DMS79 (cell line): ENCODE results near the gene GAPDH.
A peak's percentile ranks its signal among the peaks of the same experiment; 100 is the strongest.
"Not testable (repeated sequence)": the region's sequence is repeated elsewhere in the genome, so short reads cannot be mapped to it uniquely, and the experiment has no call there.

ENCODE experiments used
- DNase-seq: peaks from one replicate; lab custom pipeline; 2025; lab: John Stamatoyannopoulos, UW

Gene GAPDH

DNA sequence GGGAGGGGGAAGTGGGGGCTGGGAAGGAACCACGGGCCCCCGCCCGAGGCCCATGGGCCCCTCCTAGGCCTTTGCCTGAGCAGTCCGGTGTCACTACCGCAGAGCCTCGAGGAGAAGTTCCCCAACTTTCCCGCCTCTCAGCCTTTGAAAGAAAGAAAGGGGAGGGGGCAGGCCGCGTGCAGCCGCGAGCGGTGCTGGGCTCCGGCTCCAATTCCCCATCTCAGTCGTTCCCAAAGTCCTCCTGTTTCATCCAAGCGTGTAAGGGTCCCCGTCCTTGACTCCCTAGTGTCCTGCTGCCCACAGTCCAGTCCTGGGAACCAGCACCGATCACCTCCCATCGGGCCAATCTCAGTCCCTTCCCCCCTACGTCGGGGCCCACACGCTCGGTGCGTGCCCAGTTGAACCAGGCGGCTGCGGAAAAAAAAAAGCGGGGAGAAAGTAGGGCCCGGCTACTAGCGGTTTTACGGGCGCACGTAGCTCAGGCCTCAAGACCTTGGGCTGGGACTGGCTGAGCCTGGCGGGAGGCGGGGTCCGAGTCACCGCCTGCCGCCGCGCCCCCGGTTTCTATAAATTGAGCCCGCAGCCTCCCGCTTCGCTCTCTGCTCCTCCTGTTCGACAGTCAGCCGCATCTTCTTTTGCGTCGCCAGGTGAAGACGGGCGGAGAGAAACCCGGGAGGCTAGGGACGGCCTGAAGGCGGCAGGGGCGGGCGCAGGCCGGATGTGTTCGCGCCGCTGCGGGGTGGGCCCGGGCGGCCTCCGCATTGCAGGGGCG lies at the start of gene GAPDH:
Gene GAPDH (plus strand): TSS at position 595 of the 772 bp plus-strand sequence. CDS start 316 bp downstream, outside the sequence.
- DNase-seq, result peak; percentile 97

DNA sequence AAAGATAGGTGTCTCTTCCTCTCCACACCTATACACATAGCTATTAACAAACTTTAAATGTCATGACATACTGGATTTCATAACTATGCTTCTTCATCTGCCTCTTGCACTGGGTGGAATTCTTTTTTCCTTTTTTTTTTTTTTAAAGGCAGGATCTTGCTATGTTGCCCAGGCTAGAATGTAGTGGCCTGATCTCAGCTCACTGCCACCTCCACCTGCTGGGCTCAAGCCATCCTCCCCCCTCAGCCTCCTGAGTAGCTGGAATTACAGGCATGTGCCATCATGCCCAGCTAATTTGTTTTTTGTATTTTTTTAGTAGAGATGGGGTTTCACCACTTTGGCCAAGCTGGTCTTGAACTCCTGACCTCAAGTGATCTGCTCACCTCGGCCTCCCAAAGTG lies 46.1 kb upstream of the GAPDH start:
- no peak for DNase-seq

DNA sequence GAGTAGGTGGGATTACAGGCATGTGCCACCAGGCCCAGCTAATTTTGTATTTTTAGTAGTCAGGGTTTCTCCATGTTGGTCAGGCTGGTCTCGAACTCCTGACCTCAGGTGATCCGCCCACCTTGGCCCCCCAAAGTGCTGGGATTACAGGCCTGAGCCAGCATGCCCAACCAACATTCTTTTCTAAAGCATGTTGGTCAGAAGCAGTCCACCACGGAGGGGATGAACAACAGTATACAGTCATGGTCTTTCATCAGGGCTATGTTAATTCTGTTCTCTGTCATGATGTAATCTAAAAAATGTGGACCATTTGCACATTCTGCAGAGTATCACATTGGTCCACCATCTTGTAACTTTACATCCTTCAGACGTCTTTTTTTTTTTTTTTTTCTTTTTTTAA lies 44.9 kb upstream of the GAPDH start:
- no peak for DNase-seq

DNA sequence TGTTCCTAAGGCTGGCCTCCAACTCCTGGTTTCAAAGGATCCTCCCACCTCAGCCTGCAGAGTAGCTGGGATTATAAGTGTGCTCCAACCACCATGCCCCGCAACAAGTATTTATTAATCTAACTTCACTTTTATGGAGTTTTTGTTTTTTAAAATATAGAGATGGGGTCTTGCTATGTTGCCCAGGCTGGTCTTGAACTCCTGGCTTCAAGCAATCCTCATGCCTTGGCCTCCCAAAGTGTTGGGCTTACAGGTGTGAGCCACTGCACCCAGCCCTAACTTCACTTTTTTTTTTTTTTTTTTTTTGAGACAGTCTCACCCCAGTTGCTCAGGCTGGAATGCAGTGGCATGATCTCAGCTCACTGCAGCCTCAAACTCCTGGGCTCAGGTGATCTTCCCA lies 43.6 kb upstream of the GAPDH start:
- DNase-seq, result not testable (repeated sequence)

DNA sequence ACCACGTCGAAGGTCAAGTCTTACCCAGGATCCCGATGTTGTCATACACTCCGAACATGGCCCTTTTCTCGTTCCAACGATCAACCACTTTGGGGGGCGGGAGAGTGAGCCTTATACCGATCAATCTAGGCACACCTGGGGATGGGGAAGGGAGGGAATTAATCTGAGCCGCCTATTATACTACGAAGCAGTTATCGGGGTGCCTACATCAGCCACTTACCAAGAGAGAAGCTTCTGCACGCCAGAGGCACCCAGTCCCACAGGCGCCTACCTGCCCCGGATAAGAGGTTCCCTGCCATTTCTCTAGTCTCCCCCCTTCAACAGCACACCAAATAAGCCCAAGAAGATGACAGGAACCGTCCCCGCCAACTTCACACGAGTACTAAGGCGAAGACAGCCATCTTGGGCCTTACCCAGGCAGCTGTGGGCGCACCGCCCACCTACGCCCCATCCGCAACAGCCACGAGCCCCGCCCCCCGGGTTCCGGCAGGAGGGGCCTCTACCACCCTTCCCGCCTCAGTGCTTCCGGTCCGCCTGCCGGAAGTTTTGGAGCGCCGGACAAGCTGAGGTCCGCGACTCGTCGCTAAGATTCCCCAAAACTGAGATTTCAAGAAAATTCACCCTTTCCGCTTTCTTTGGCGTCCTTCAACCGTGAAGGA lies 41.4 kb upstream of the GAPDH start, which contains the start of gene MRPL51:
Gene MRPL51 (minus strand): TSS at position 425 of the 659 bp plus-strand sequence. CDS start 126 bp downstream, at position 299.
- DNase-seq, result peak; percentile 90

DNA sequence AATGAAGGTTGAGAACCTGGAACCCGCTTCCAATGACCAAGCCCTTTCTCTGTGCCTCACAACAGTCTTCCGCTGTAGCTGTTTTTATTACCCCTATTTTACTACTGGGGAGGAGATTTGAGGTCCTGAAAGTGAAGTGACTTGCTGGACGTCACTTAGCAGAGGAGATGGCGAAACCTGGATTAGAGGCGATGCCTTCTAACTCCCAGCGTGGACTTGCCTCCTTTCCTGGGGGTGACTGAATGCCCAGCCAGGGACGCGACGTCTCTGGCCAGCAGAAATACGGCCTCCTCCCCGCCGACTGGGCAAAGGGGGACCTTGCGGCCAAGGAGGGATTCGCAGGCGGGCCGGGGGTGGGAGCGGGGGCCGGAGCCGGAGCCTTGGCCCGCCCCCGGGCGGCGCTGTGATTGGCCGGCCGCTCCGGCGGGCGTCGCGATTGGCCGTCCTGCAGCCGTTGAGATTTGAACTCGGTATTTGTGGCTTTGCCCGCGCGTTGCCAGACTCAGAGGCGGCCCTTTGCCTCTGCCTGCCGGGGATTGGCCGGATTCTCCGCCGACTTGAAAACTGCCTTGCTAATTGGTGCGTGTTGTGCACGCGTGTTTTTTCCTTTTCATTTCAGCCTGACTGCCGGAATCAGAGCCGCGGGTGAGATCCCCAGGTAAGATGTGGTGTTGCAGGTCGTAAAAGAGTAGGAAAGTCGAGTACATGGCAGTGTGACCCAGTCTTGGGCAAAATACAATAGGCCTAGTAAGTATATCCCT lies 40.6 kb upstream of the GAPDH start, which contains the start of gene NCAPD2:
Gene NCAPD2 (plus strand): TSS at position 606 of the 761 bp plus-strand sequence. CDS start 997 bp downstream, outside the sequence.
- peak; percentile 96 for DNase-seq

DNA sequence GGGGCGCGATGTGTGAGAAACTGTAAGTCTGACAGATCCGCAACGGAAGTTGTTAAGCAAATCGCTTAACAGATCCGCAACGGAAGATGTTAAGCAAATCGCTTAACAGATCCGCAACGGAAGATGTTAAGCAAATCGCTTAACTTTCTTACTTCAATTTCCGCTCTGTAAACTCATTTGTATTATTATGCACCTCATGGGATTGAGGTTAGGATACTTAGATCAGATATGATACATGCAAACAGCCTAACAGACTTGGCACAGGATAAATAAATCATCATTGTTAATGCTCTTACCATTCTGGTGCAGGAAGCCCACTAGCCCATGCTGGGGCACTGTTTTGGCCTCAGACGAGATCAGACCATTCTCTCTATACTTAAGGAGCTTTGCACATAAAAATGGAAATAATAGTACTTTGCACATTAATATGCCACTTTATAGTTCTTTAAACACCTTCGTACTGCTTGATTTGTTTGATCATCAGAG lies 40.0 kb upstream of the GAPDH start:
- DNase-seq, result no peak

DNA sequence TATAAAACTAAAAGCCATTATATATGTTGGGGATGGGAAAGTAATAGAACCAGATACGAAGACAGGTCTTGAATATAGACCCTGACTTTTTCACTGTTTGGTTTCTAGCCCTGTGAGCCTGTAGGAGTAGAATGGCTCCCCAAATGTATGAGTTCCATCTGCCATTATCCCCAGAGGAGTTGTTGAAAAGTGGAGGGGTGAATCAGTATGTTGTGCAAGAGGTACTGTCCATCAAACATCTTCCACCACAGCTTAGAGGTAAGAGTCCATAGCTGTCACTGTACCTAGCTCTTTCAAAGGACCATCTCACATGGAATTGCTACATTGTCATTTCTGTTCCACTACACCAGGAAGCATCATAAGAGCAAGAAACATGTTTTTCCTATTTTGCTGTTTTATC lies 39.3 kb upstream of the GAPDH start:
- DNase-seq, result no peak

DNA sequence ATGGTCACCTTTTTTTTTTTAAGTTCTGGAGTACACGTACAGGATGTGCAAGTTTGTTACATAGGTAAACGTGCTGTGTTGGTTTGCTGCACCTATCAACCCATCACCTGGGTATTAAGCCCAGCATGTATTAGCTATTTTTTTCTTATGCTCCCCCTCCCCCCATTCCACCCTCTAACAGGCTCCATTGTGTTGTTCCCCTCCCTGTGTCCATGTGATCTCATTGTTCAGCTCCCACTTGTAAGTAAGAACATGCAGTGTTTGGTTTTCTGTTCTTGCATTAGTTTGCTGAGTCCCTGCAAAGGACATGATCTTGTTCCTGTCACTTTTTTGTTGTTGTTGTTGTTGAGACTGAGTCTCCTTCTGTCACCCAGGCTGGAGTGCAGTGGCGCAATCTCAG lies 37.0 kb upstream of the GAPDH start:
- not testable (repeated sequence) for DNase-seq

DNA sequence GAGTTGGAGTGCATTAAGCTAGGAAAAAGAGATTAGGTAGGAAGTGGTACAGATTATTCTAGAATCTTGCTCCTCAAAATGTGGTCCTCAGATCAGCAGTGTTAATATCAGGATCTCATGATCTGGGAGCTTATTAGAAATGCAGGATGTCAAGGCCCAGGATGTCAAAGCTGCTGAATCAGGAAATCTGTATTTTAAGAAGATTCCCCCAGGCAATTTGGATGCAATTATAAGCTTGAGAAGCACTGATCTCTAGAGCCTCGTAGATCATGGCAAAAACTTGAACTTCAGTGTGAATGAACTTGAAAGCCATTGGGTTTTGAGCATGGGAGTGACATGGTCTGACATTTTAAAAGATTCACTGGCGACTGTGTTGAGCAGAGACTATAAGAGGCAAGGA lies 33.9 kb upstream of the GAPDH start:
- no peak for DNase-seq

DNA sequence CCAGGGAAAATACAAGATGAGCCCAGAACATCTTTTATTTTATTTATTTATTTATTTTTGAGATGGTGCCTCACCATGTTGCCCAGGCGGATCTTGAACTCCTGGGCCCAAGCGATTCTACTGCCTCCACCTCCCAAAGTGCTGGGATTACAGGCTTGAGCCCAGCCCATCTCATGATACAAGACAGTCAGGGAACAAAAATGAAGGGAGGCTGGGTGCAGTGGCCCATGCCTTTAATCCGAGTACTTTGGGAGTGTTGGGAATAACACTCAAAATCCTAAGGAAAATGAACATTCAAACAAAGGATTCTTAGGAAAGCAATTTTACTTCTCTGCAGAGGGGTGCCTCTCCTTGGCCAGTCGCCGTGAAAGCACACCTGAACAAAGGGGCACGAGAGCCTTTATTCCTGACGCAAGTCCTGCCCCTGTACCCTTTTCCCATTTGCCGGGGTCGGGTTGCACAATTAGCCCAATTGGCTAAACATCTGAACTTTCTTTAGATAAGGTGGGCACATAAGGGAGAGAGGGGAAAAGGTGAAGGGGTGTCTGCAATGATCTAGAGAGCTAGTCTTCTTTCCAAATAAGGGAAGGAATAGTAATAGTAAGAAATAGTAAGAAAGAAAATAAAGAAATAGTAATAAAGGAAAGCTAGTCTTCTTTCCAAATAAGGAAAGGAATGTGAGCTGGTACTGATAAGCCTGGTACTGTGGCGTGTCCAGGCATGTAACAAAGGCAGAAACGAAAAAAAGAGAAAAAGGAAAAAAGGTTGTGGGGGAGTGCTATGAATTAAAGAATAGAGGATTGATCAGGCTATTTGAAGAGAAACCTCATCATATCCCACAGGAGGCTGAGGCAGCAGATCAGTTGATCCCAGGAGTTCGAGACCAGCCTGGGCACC lies 27.0 kb upstream of the GAPDH start:
- DNase-seq, result no peak

DNA sequence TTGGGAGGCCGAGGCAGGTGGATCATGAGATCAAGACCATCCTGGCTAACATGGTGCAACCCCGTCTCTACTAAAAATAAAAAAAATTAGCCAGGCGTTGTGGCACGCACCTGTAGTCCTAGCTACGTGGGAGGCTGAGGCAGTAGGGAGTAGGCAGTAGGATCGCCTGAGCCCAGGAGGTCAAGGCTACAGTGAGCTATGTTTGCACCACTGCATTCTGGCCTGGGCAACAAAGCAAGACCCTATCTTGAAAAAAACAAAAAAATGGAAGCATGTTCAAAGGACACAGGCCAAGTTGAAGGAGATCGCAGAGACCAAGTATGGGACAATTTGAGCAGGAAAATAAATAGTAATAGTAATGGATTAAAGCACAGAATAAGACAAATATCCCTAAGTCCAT lies 26.2 kb upstream of the GAPDH start:
- DNase-seq, result no peak

DNA sequence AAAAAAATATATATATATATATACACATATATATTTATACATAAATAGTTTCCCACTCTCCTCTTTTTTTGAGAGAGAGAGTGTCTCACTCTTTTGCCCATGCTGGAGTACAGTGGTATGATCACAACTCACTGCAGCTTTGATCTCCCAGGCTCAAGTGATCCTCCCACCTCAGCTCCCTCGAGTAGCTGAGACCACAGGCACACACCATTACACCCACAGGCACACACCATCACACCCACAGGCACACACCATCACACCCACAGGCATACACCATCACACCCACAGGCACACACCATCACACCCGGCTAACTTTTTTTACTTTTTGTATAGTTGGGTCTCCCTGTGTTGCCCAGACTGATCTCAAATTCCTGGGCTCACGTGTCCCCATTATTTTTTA lies 14.1 kb upstream of the GAPDH start:
- DNase-seq, result no peak

DNA sequence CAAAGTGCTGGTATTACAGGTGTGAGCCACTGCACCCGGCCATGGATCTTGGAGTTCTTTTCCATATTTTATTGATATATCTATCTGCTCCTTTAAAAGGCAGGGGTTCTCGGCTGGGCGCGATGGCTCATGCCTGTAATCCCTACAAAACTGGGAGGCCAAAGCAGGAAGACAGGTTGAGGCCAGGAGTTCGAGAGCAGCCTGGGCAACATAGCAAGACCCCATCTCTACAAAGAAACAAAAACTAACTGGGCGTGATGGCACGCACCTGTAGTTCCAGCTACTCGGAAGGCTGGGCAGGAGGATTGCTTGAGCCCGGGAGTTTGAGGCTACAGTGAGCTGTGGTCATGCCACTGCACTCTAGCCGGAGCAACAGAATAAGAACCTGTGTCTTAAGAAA lies 12.1 kb upstream of the GAPDH start:
- no peak for DNase-seq

DNA sequence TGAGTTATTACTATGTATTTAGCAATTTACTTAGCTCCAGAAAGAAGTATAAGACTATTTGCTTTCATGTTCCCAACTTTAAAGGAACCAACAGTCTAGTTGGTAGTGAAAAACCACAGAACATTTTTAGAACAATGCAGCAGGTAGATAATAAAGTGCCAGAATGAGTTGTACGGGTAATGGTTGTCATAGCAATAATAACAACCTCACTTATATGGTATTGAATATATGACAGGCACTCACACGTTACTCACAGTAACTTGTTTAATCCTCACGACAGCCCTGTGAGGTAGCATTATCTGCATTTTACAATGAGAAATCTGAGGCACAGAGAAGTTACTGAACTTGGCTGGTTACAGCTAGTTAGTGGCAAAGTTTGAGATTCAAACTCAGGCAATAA lies 10.6 kb upstream of the GAPDH start:
- no peak for DNase-seq

DNA sequence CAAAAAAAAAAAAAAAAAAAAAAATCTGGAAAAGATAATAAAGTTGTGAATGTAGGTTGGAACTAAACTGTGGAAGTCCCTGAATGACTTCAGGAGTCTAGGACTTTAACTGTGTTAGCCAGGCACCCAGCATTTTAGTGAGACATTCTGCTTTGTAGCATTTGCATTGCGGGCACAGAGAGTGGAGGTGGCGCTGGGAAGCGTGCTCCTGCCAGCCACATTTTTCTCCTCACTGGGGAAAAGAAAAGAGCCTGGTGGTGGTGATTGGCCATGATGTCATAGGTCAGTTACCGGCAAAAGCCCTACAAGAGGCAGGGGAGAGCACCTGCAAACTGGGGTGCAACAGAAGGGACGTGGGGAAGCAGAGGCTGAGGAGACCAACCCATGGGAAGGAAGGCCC lies 9.7 kb upstream of the GAPDH start:
- no peak for DNase-seq

DNA sequence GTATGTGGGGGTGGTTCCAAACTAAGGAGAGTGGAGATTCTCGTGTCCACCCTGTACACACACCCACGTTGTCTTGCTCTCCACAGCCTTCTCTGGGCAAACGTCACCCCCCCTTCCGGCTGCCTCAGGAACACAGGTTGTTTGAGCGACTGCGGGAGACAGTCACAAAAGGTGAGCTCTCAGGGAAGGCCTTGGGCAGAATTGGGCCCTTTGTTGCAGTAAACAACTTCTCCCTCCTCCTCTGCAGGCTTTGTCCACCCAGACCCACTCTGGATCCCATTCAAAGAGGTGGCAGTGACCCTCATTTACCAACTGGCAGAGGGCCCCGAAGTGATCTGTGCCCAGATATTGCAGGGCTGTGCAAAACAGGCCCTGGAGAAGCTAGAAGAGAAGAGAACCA lies 8.1 kb upstream of the GAPDH start:
- no peak for DNase-seq

DNA sequence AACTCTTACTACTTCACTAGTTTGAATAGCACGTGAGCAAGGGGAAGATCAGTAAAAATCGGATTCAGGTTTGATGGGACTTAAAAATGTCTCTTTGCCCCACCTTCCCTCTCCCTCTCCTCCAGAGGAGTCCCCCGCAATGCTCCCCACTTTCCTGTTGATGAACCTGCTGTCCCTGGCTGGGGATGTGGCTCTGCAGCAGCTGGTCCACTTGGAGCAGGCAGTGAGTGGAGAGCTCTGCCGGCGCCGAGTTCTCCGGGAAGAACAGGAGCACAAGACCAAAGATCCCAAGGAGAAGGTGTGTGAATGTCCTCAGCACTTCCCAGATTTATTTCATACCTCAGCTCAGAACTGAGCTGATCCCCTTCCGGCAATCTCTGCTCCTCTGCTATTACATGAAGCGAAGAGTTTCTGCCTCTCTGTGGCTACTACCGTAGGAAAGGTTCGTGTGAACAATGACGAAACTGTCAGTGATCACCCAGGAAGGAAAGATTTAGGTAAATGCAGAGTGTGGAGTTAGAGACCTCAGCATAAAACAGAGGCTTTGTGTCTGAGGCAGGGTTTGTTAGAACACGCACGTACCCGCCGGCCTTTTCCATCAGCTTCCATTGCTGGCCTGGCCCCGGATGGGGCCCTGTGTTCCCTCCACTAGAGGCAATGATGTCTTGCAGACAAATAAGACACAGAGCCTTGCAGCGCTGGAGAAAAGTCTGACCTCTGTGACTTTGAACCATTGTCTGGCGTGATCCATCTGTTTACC lies 7.4 kb upstream of the GAPDH start:
- DNase-seq, result no peak

DNA sequence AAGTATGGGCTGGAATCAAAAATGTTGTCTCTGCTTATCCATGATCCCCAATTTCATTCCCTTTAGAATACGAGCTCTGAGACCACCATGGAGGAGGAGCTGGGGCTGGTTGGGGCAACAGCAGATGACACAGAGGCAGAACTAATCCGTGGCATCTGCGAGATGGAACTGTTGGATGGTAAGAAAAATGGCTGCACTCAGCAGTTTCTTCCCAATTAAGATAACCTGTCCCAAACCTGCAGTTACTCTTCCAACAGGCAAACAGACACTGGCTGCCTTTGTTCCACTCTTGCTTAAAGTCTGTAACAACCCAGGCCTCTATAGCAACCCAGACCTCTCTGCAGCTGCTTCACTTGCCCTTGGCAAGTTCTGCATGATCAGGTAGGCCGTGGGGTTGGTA lies 6.6 kb upstream of the GAPDH start:
- no peak for DNase-seq

DNA sequence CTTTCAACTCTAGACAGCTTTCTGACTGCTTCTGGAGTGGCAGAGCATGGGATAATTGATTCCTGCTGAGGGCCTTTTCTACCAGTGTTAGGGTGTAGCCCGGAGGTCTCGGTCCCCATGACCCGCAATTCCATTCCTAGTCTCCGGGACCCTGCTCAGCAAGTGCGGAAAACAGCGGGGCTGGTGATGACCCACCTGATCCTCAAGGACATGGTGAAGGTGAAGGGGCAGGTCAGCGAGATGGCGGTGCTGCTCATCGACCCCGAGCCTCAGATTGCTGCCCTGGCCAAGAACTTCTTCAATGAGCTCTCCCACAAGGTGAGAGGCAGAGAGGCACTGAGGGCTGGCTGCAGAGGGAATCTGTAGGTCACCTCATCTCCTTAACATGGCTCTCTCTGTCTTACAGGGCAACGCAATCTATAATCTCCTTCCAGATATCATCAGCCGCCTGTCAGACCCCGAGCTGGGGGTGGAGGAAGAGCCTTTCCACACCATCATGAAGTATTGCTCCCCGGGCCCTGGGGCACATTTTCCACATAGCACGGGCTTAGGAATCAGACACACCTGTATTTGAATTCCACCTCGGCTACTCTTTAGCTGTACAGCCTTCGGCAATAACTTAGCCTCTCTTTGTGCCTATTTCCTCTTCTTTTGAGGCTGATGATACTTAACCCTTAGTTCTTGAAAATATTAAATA lies 5.6 kb upstream of the GAPDH start:
- DNase-seq, result no peak
